PC-3 (cell line): ENCODE measurements around the gene RBM15.

Experiments used
- EZH2 ChIP-seq: fragments of 300-600 bp; sonication (generic); IDR thresholded peaks from one replicate; pipeline ENCODE4 v1.6.1; 2017; ENCODE audit warnings: antibody characterized with exemption, mild to moderate bottlenecking, low read length; ENCODE audit not compliant: unreplicated experiment
- TF ChIP-seq, protein P1 (sequence below): fragments of 300-600 bp; sonication (generic); conservative IDR thresholded peaks from 2 replicates; pipeline ENCODE4 v1.5.1; 2017; ENCODE audit warnings: antibody characterized with exemption, low read depth, mild to moderate bottlenecking, low read length

GRCh38 chr1:110348050-110348449 is 8.9 kb downstream of the RBM15 start:
- TF ChIP-seq, protein P1, sequence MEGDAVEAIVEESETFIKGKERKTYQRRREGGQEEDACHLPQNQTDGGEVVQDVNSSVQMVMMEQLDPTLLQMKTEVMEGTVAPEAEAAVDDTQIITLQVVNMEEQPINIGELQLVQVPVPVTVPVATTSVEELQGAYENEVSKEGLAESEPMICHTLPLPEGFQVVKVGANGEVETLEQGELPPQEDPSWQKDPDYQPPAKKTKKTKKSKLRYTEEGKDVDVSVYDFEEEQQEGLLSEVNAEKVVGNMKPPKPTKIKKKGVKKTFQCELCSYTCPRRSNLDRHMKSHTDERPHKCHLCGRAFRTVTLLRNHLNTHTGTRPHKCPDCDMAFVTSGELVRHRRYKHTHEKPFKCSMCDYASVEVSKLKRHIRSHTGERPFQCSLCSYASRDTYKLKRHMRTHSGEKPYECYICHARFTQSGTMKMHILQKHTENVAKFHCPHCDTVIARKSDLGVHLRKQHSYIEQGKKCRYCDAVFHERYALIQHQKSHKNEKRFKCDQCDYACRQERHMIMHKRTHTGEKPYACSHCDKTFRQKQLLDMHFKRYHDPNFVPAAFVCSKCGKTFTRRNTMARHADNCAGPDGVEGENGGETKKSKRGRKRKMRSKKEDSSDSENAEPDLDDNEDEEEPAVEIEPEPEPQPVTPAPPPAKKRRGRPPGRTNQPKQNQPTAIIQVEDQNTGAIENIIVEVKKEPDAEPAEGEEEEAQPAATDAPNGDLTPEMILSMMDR: no peak
- TF ChIP-seq EZH2: no peak
